Tibial nerve (tissue), 3 donors: ENCODE data around the gene DOLPP1.

Experiments used
- POLR2A ChIP-seq, 2 donors: fragments of 450-650 bp; IDR thresholded peaks; one replicate each; pipeline ENCODE4 v1.6.1; 2017; ENCODE audit warnings: antibody characterized with exemption in 2 of 2, mild to moderate bottlenecking in 2 of 2, moderate library complexity in 2 of 2
- TF ChIP-seq, protein P1 (sequence below), 5 experiments: fragments of 200-600 bp in 3 of 5; fragments of 450-650 bp in 2 of 5; sonication (generic) in 3 of 5; IDR thresholded peaks; one replicate each; pipeline ENCODE4 v1.5.1; 2016 to 2019; ENCODE audit warnings: antibody characterized with exemption in 5 of 5, mild to moderate bottlenecking in 3 of 5, moderate library complexity in 2 of 5

DNA sequence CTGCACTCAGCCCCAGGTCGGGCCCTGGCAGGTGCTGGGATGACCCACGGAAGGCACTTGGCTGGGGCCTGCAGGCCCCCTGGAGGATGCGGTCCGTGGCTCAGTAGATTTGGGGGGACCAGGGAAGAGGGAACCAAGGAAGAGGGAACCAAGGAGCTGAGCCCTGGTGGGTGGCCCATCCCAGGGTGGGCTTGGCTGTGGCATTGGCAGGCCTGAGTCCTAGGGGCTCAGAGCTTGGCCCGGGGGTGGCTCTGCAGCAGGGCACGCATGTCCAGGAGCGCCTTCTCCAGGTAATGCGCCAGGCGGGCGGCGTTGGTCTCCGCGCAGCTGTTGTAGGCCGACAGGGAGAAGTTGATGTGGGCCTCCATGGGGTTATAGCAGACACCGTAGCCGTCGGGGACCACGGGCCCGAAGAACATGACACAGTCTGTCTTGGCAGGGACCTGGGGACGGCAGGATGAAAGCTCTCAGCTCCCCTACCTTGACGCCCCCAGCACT, 14.3 kb downstream of the DOLPP1 start:
- no peak for TF ChIP-seq POLR2A (IDR thresholded peaks at IDR 0.05)
- TF ChIP-seq, protein P1, sequence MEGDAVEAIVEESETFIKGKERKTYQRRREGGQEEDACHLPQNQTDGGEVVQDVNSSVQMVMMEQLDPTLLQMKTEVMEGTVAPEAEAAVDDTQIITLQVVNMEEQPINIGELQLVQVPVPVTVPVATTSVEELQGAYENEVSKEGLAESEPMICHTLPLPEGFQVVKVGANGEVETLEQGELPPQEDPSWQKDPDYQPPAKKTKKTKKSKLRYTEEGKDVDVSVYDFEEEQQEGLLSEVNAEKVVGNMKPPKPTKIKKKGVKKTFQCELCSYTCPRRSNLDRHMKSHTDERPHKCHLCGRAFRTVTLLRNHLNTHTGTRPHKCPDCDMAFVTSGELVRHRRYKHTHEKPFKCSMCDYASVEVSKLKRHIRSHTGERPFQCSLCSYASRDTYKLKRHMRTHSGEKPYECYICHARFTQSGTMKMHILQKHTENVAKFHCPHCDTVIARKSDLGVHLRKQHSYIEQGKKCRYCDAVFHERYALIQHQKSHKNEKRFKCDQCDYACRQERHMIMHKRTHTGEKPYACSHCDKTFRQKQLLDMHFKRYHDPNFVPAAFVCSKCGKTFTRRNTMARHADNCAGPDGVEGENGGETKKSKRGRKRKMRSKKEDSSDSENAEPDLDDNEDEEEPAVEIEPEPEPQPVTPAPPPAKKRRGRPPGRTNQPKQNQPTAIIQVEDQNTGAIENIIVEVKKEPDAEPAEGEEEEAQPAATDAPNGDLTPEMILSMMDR (IDR thresholded peaks at IDR 0.05), result no peak
